SK-N-MC (cell line): ENCODE measurements around the gene RNF223.

Source experiments
- EZH2 ChIP-seq: fragments of 200-600 bp; sonication (generic); IDR thresholded peaks from one replicate; pipeline ENCODE4 v1.6.1; 2017; ENCODE audit warnings: antibody characterized with exemption
- FOXP2 ChIP-seq: optimal IDR thresholded peaks from 2 replicates; pipeline ENCODE3; 2011; ENCODE audit warnings: mild to moderate bottlenecking, moderate library complexity; ENCODE audit not compliant: insufficient read depth; ENCODE audit errors: extremely low read length, control extremely low read depth
- POLR2AphosphoS5 ChIP-seq: IDR thresholded peaks from 2 replicates; pipeline ENCODE4 v1.6.1; 2012; ENCODE audit warnings: mild to moderate bottlenecking, low read depth, low read length, borderline replicate concordance

GRCh38 chr1:1054099-1054700, 19.9 kb downstream of the RNF223 start:
- TF ChIP-seq EZH2 = no peak
- TF ChIP-seq POLR2AphosphoS5 = no peak
- no peak for TF ChIP-seq FOXP2
